GM18498 (cell line): Measurements from ENCODE around the gene RPIA.
"Not testable (repeated sequence)": the region's sequence is repeated elsewhere in the genome, so short reads cannot be mapped to it uniquely, and the experiment has no call there.

ENCODE experiments used
- ATAC-seq: cut with Tn5 transposase; IDR thresholded peaks from one replicate; pipeline ENCODE4 v1.9.1; 2021; ENCODE audit warnings: mild to moderate bottlenecking, moderate library complexity; ENCODE audit not compliant: unreplicated experiment

The RPIA gene

DNA sequence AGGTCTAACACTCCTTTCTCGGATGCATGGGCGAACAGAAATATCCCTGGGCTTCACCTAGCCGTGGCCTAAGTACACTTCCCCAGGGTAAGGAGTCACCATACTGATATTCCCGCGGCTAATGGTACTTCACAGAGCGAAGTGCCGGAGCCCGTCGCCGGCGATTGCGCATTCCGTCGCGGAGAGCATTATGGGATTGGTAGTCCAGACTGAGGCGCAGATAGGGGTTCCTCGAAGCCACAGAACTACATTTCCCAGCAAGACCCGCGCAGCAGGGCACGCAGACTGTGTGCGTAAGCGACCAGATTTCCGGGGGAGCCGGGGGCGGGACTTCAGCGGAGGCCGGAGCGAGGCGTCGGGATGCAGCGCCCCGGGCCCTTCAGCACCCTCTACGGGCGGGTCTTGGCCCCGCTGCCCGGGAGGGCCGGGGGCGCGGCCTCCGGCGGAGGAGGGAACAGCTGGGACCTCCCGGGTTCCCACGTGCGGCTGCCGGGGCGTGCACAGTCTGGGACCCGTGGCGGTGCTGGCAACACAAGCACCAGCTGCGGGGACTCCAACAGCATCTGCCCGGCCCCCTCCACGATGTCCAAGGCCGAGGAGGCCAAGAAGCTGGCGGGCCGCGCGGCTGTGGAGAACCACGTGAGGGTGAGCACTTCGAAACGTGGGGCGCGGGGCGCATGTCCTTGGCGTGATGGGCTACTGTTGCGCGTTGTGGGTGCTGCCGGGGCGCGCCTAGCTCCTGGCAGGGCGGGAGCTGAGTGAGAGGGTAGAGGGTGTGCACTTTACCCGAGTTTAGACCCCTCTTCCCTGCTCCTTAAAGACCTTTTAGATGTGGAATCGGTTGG is at the start of gene RPIA:
RPIA (plus strand) TSS at position 335 of the 845 bp plus-strand sequence; CDS start at position 361, 26 bp downstream.
- ATAC-seq, result peak; percentile 98

- no peak for ATAC-seq
These were observed 49.2 kb upstream of the RPIA start for GRCh38 chr2:88642278-88642677.

DNA sequence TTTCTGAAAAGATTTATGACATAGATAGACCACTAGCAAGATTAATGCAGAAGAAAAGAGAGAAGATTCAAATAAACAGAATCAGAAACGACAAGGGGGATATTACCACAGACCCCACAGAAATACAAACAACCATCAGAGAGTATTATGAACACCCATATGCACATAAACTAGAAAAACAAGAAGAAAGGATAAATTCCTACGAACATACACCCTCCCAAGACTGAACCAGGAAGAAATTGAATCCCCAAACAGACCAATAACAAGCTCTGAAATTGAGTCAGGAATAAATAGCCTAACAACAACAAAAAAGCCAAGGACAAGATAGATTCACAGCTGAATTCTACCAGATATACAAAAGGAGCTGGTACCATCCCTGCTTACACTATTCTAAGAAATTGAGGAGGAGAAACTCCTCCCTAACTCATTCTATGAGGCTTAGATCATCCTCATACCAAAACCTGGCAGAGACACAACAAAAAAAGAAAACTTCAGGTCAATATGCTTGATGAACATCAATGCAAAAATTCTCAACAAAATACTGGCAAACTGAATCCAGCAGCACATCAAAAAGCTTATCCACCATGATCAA is 46.1 kb upstream of the RPIA start:
- not testable (repeated sequence) for ATAC-seq

DNA sequence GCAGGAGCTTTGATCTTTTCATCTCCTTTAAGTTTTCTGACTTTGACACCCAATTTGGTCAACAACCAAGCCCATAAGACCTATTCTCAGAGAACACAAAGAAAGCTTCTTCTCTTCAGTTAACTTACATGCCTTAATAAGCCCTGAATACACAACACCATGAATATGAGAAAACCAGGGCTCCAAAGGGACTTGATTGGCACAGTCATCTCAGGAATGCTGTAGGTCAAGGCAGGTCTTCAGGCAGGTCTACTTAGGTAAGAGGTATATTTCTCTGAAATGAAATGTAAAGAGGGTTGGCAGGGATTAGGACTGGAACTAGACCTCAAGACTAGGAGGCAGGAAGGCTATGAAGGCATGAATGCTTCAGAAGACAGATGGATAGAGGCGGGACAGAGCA is 39.8 kb upstream of the RPIA start:
- ATAC-seq, result no peak

DNA sequence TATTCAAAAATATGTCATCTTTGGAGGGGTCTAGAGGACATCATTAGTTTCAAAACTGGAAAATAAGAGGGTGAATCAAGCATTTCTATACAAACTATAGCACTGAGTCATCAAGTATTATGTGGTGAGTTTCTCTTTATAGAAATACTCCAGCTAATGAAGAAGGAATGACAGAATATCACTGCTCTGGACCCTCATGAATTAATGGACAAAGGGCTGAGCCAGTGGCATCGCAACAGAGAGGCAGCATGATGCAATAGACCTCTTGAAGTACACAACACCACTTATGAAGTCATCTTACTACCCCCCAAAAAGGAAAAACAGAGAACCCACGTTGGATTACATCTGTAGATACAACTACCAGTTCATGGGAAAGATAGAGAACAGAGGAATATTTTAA is 36.8 kb upstream of the RPIA start:
- ATAC-seq, result no peak

- no peak for ATAC-seq
These were observed 34.8 kb upstream of the RPIA start for GRCh38 chr2:88656690-88657089.

DNA sequence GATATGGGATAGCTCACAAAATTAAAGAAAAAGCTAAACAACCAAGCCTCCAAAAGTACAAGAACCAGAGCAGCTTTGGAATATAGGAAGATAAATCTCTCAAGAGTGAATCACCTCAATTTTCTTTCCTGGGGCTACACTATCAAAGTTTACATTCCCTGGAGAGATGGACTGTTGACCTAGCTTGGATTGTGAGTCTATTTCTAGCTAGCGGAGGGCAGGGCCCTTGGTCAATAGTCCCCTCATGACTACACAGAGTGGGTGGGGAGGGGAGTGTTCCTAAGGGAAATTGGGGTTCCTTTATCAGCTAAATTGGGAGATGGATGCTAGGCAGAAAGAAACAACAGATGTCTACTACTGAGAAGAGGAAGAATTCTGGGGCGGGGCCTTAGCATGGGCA is 34.3 kb upstream of the RPIA start:
- ATAC-seq, result no peak

- ATAC-seq, result no peak
These were observed 33.1 kb upstream of the RPIA start for GRCh38 chr2:88658326-88658725.

- no peak for ATAC-seq
These were observed 32.5 kb upstream of the RPIA start for GRCh38 chr2:88658881-88659537.

DNA sequence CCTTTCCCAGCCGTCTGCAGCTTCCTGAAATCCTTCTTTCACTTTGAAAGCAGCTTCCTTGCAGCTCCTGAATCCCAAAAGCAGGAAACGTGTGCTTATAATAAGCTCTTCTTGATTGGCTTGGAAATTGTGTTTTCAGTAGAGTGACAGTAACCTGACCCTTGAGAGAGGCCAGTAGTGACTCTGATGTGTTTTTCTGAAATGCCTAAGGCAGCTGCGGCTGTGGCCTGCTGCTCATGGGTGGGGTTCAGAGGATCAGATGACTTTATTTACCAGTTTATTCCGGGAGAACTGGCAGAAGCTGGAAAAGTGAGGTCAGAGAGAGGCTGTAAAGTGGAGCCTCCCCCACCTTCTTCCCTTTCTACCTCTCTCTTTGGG is 31.9 kb upstream of the RPIA start:
- ATAC-seq, result no peak

DNA sequence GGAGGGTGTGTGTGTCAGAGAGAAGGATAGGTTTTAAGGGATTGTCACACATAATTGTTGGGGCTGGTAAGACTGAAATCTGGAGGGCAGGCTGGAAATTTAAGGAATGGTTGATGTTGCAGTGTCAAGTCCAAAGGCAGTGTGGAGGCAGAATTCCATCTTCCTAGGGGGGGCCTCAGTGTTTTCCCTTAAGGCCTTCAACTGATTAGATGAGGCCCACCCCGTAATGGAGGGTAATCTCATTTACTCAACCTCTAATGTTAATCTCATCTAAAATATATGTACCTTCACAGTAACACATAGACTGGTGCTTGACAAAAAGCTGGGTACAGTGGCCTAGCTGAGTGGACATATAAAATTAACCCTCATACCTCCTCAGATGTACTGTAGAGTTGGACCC is 30.9 kb upstream of the RPIA start:
- ATAC-seq, result no peak

GRCh38 chr2:88666576-88666975 is 24.9 kb upstream of the RPIA start:
- ATAC-seq, result no peak

GRCh38 chr2:88667219-88667618 is 24.3 kb upstream of the RPIA start:
- ATAC-seq, result no peak

DNA sequence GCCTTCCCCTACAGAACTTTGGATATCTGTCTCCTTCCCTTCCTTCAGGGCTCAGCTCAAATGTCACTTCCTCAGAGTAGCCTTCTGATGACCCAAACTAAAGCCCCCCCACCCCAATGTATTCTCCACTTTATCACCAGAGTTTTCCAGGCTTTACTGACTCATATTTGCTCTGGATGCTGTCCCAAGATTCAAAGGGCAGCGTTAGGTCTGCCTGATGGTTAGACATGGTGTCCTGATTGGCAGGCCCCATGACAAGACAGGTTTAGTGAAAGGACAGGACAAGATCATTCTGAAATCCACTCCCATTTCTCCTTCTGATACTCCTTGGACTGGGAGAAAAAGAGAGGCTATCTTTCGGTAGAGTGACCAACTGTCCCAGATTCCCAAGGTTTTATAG is 22.6 kb upstream of the RPIA start:
- ATAC-seq, result no peak

GRCh38 chr2:88669482-88670214 is 21.8 kb upstream of the RPIA start:
- peak; percentile 88 for ATAC-seq

- ATAC-seq, result no peak
These were observed 19.6 kb upstream of the RPIA start for GRCh38 chr2:88671786-88672427.

DNA sequence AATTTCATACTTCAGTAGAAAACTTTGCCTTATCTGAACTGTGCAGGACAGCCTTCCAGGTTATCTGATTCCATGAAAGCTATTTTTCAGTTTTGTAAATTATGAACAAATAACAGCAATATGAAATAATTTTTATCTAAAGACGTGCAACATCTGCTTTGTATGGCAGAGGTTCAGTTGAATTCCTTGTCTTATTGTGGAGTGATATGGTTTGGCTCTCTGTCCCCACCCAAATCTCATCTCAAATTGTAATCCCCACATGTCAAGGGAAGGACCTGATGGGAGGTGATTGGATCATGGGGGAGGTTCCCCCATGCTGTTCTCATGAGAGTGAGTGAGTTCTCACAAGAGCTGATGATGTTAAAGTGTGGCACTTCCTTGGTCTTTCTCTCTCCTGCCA is 18.1 kb upstream of the RPIA start:
- no peak for ATAC-seq

DNA sequence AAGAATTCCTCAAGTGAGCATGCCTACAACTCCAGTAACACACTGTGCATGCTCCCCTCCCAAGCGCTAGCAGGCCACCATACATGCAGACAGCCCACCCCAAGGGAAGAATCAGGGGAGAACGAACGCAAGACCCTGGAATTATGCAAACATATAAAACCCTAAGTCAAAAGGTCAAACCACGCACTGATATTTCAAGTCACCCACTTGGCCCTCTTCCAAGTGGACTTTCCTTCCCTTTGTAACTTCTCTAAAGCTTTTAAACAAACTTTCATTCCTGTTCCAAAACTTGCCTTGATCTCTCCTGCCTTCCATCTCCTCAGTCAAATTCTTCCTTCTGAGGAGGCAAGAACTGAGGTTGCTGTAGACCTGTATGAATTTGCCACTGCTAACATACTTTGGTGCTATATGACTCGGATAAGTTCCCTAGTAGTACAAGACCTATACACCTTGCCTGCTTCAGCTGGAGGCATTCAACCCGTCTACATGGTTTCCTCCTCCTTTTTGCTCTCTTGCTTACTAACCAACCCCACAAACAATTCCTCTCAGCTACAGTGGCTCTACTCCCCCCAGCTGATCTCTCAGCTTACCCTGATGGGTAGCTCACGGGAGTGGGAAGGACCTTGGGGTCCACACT is 11.1 kb upstream of the RPIA start:
- ATAC-seq, result no peak

DNA sequence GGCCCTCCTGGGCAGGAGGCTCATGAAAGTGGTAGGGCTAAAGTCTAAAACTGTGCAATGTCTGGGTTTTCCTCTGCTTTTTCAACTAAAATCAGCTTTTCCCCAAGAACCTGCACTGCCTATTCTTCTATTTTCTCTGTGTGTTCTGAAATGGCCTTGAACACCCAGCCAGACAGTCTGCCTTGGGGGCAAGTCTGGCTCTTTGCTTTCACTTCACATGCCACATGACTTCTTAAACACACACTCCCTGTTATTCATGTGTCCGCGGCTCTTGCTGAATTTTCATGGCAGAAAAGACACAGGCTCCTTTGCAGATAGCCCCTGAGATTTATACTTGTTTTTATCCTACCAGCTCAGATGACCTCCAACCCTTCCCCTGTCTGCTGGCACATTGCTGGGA is 10.6 kb upstream of the RPIA start:
- ATAC-seq, result no peak
